Ishikawa (cell line): Measurements from ENCODE around the gene PLA2G5.

Source experiments
- CEBPB ChIP-seq: IDR thresholded peaks from 2 replicates; pipeline ENCODE4 v1.6.1; 2012
- CREB1 ChIP-seq: IDR thresholded peaks from 2 replicates; pipeline ENCODE4 v1.6.1; 2012; ENCODE audit warnings: low read depth
- EGR1 ChIP-seq: IDR thresholded peaks from 2 replicates; pipeline ENCODE4 v1.6.1; 2012
- EP300 ChIP-seq: IDR thresholded peaks from 2 replicates; pipeline ENCODE4 v1.6.1; 2012; ENCODE audit warnings: borderline replicate concordance
- FOXM1 ChIP-seq: IDR thresholded peaks from 2 replicates; pipeline ENCODE4 v1.6.1; 2012; ENCODE audit warnings: low read depth, borderline replicate concordance
- MAX ChIP-seq: IDR thresholded peaks from 2 replicates; pipeline ENCODE4 v1.6.1; 2012
- NFIC ChIP-seq: IDR thresholded peaks from 2 replicates; pipeline ENCODE4 v1.6.1; 2012
- RAD21 ChIP-seq: IDR thresholded peaks from 2 replicates; pipeline ENCODE4 v1.6.1; 2012; ENCODE audit warnings: low read depth
- REST ChIP-seq: IDR thresholded peaks from 2 replicates; pipeline ENCODE4 v1.6.1; 2012; ENCODE audit warnings: low read depth, mild to moderate bottlenecking
- TAF1 ChIP-seq: IDR thresholded peaks from 2 replicates; pipeline ENCODE4 v1.6.1; 2012; ENCODE audit warnings: low read depth, mild to moderate bottlenecking
- TCF12 ChIP-seq: IDR thresholded peaks from 2 replicates; pipeline ENCODE4 v1.6.1; 2012; ENCODE audit warnings: low read depth
- TEAD4 ChIP-seq: IDR thresholded peaks from 2 replicates; pipeline ENCODE4 v1.6.1; 2012
- USF1 ChIP-seq: IDR thresholded peaks from 2 replicates; pipeline ENCODE4 v1.6.1; 2012
- YY1 ChIP-seq: IDR thresholded peaks from 2 replicates; pipeline ENCODE4 v1.6.1; 2012; ENCODE audit warnings: low read depth
- ZBTB7A ChIP-seq: IDR thresholded peaks from 2 replicates; pipeline ENCODE4 v1.6.1; 2012; ENCODE audit warnings: low read depth

PLA2G5 gene

GRCh38 chr1:20052386-20052785 lies 17.6 kb upstream of the PLA2G5 start:
- TF ChIP-seq RAD21 (no peak), EP300 (no peak)

GRCh38 chr1:20057886-20058420 lies 12.0 kb upstream of the PLA2G5 start:
- TF ChIP-seq YY1 (no peak), REST (no peak), MAX (no peak), NFIC (no peak), TAF1 (no peak), RAD21 (no peak), CEBPB (no peak), USF1 (no peak), FOXM1 (no peak), ZBTB7A (no peak), TEAD4 (no peak), EP300 (no peak), CREB1 (no peak), TCF12 (no peak), EGR1 (no peak)

GRCh38 chr1:20058531-20058930 lies 11.5 kb upstream of the PLA2G5 start:
- TF ChIP-seq TAF1 (no peak), EGR1 (no peak), FOXM1 (no peak), EP300 (no peak), CREB1 (no peak), REST (no peak), RAD21 (no peak), MAX (no peak), USF1 (no peak), YY1 (no peak), TCF12 (no peak), NFIC (no peak)

- no peak for TF ChIP-seq EGR1
- TF ChIP-seq TAF1, result no peak
- TF ChIP-seq FOXM1, result no peak
- no peak for TF ChIP-seq TEAD4
- no peak for TF ChIP-seq RAD21
Measured at GRCh38 chr1:20059847-20060246, 10.1 kb upstream of the PLA2G5 start.

GRCh38 chr1:20061866-20062265 lies 8.1 kb upstream of the PLA2G5 start:
- TF ChIP-seq EGR1 (no peak), TCF12 (no peak), ZBTB7A (no peak), EP300 (no peak), NFIC (no peak), CREB1 (no peak), USF1 (no peak), YY1 (no peak), MAX (no peak), TEAD4 (no peak), TAF1 (no peak), RAD21 (no peak), REST (no peak), CEBPB (no peak), FOXM1 (no peak)
